SK-N-SH (cell line): ENCODE results near the gene PTS. TPM values are rescaled to one million over a fixed set of nuclear protein-coding genes. Genes with fewer than 3 reads are reported as not detected.

ENCODE experiments used
- CTCF ChIA-PET: fragments of 300-600, 350-600 bp; formaldehyde crosslinking; extraction: SDS; loops from one replicate; lab custom pipeline; 2021; lab: Yijun Ruan, JAX
- POLR2A ChIA-PET: fragments of 350-600 bp; sonication (Branson Sonifier 250); formaldehyde crosslinking; extraction: SDS; loops from one replicate; lab custom pipeline; 2020; ENCODE audit warnings: antibody characterized with exemption, inconsistent platforms; lab: Yijun Ruan, JAX
- DNase-seq: peaks from one replicate; pipeline ENCODE4 v3.0.0; 2012
- H2AFZ ChIP-seq: fragments of 200-600 bp; sonication (generic); 2 replicates; pipeline ENCODE4 v1.8.1; 2016; ENCODE audit warnings: antibody characterized with exemption, mild to moderate bottlenecking, low read depth
- H3F3A ChIP-seq: fragments of 200-600 bp; sonication (generic); replicated peaks from 2 replicates; pipeline ENCODE3; 2016; ENCODE audit warnings: antibody characterized with exemption, mild to moderate bottlenecking; ENCODE audit not compliant: insufficient read depth
- H3K27ac ChIP-seq, 2 experiments: fragments of 200-500 bp in 1 of 2; fragments of 200-600 bp in 1 of 2; sonication (Bioruptor generic) in 1 of 2; sonication (generic), shearing (Covaris generic) in 1 of 2; 2 replicates each; pipeline versions ENCODE4 v1.5.1 to v1.6.1; 2014 to 2016; ENCODE audit warnings: low read depth in 2 of 2, inconsistent platforms in 1 of 2, low read length in 1 of 2, mild to moderate bottlenecking in 1 of 2, mixed read lengths in 1 of 2
- H3K27me3 ChIP-seq: fragments of 200-600 bp; sonication (generic), shearing (Covaris generic); 2 replicates; pipeline ENCODE4 v1.6.1; 2016; ENCODE audit warnings: mixed run types; ENCODE audit not compliant: insufficient read depth
- H3K36me3 ChIP-seq, 2 experiments: fragments of 200-500 bp in 1 of 2; fragments of 200-600 bp in 1 of 2; sonication (Bioruptor generic) in 1 of 2; sonication (generic) in 1 of 2; replicated peaks in 1 of 2; 2 replicates each; pipeline versions ENCODE3 to v1.5.1; 2014 to 2016; ENCODE audit warnings: low read length in 1 of 2, mild to moderate bottlenecking in 1 of 2; ENCODE audit not compliant: insufficient read depth in 2 of 2, control insufficient read depth in 1 of 2
- H3K4me1 ChIP-seq, 2 experiments: fragments of 200-500 bp in 1 of 2; fragments of 200-600 bp in 1 of 2; sonication (Bioruptor generic) in 1 of 2; sonication (generic), shearing (Covaris generic) in 1 of 2; 2 replicates each; pipeline versions ENCODE4 v1.5.1 to v1.6.1; 2014 to 2016; ENCODE audit warnings: low read depth in 1 of 2, low read length in 1 of 2, mixed run types in 1 of 2; ENCODE audit not compliant: insufficient read depth in 2 of 2, control insufficient read depth in 1 of 2
- H3K4me2 ChIP-seq: fragments of 200-600 bp; sonication (generic), shearing (Covaris generic); 2 replicates; pipeline ENCODE4 v1.6.1; 2017; ENCODE audit warnings: mixed run types
- H3K4me3 ChIP-seq, 2 experiments: fragments of 200-500 bp in 1 of 2; fragments of 200-600 bp in 1 of 2; sonication (Bioruptor generic) in 1 of 2; sonication (generic), shearing (Covaris generic) in 1 of 2; 2 replicates each; pipeline versions ENCODE4 v1.5.1 to v1.8.1; 2014 to 2016; ENCODE audit warnings: low read depth in 2 of 2, inconsistent platforms in 1 of 2, low read length in 1 of 2, mild to moderate bottlenecking in 1 of 2, mixed read lengths in 1 of 2, moderate library complexity in 1 of 2
- H3K79me2 ChIP-seq: fragments of 200-600 bp; sonication (generic); 2 replicates; pipeline ENCODE4 v1.8.1; 2017; ENCODE audit warnings: mild to moderate bottlenecking; ENCODE audit not compliant: insufficient read depth
- H3K9ac ChIP-seq: fragments of 200-600 bp; sonication (generic); 2 replicates; pipeline ENCODE4 v1.6.1; 2017; ENCODE audit warnings: mixed run types
- H3K9me2 ChIP-seq: fragments of 200-600 bp; sonication (generic); 2 replicates; pipeline ENCODE4 v1.6.1; 2017; ENCODE audit warnings: mixed run types
- H3K9me3 ChIP-seq: fragments of 200-600 bp; sonication (generic); 2 replicates; pipeline ENCODE4 v1.6.1; 2017; ENCODE audit warnings: mixed run types, mild to moderate bottlenecking, moderate library complexity
- H4K20me1 ChIP-seq: fragments of 200-600 bp; sonication (generic); 2 replicates; pipeline ENCODE4 v1.6.1; 2017; ENCODE audit warnings: mild to moderate bottlenecking, mixed run types; ENCODE audit not compliant: insufficient read depth
- CHD2 ChIP-seq: fragments of 150-350 bp; IDR thresholded peaks from 2 replicates; pipeline ENCODE4 v1.6.1; 2018; ENCODE audit warnings: low read length; ENCODE audit not compliant: partially characterized antibody
- CTCF ChIP-seq: fragments of 200-600 bp; sonication (generic); IDR thresholded peaks from 2 replicates; pipeline ENCODE4 v1.6.1; 2017; ENCODE audit warnings: antibody characterized with exemption, mild to moderate bottlenecking, moderate library complexity
- EZH2phosphoT487 ChIP-seq: fragments of 200-600 bp; sonication (generic); IDR thresholded peaks from 2 replicates; pipeline ENCODE4 v1.6.1; 2017; ENCODE audit warnings: low read depth, mixed run types, mild to moderate bottlenecking, antibody characterized with exemption, moderate library complexity, borderline replicate concordance
- FOSL2 ChIP-seq: IDR thresholded peaks from 2 replicates; pipeline ENCODE4 v1.4.0; 2012; ENCODE audit warnings: low read depth, mild to moderate bottlenecking, moderate library complexity, borderline replicate concordance
- FOXJ3 ChIP-seq: sonication (generic); formaldehyde crosslinking; IDR thresholded peaks from 2 replicates; pipeline ENCODE4 v1.5.1; 2020; ENCODE audit warnings: mild to moderate bottlenecking, missing genetic modification reagents
- FOXM1 ChIP-seq: IDR thresholded peaks from 2 replicates; pipeline ENCODE4 v1.4.0; 2012; ENCODE audit warnings: low read depth, mild to moderate bottlenecking
- GABPA ChIP-seq: IDR thresholded peaks from 2 replicates; pipeline ENCODE4 v1.4.0; 2012; ENCODE audit warnings: low read depth, mild to moderate bottlenecking
- GATA2 ChIP-seq: sonication (generic); formaldehyde crosslinking; IDR thresholded peaks from 2 replicates; pipeline ENCODE4 v1.5.0; 2020; ENCODE audit warnings: mild to moderate bottlenecking, missing genetic modification reagents
- JUND ChIP-seq: IDR thresholded peaks from 2 replicates; pipeline ENCODE4 v1.4.0; 2012
- MEF2A ChIP-seq: IDR thresholded peaks from 2 replicates; pipeline ENCODE4 v1.4.0; 2012; ENCODE audit warnings: low read depth, borderline replicate concordance
- MXI1 ChIP-seq: IDR thresholded peaks from 2 replicates; pipeline ENCODE4 v1.6.1; 2012; ENCODE audit warnings: mild to moderate bottlenecking, low read depth, low read length, improper control_type of control experiment
- NFIC ChIP-seq: IDR thresholded peaks from 2 replicates; pipeline ENCODE4 v1.4.0; 2012; ENCODE audit warnings: borderline replicate concordance
- POLR2AphosphoS5 ChIP-seq: IDR thresholded peaks from 2 replicates; pipeline ENCODE4 v1.6.1; 2012; ENCODE audit warnings: low read depth, low read length
- RCOR1 ChIP-seq: fragments of 150-350 bp; IDR thresholded peaks from 2 replicates; pipeline ENCODE4 v1.6.1; 2017; ENCODE audit warnings: antibody characterized with exemption, low read length
- REST ChIP-seq: IDR thresholded peaks from 2 replicates; pipeline ENCODE4 v1.6.1; 2012; ENCODE audit warnings: mild to moderate bottlenecking, low read depth, low read length, moderate library complexity
- TAF1 ChIP-seq: IDR thresholded peaks from 2 replicates; pipeline ENCODE4 v1.6.1; 2012; ENCODE audit warnings: low read depth, mild to moderate bottlenecking, low read length, moderate library complexity, borderline replicate concordance
- YY1 ChIP-seq: IDR thresholded peaks from 2 replicates; pipeline ENCODE4 v1.4.0; 2012; ENCODE audit warnings: low read depth, mild to moderate bottlenecking
- WGBS: methylation state at CpG from one replicate; pipeline ENCODE4 v1.1.6; 2017; ENCODE audit warnings: low lambda C conversion rate; 5-methylcytosine and 5-hydroxymethylcytosine counted together
- polyA plus RNA-seq, 3 experiments: library from polyadenylated mRNA; depleted of rRNA; stranded (reverse); fragments of >200 nt; gene quantifications; 2 replicates each; pipeline ENCODE4 v1.2.3, GENCODE V29; 2012
- TF ChIP-seq, protein P1 (sequence below): IDR thresholded peaks from 2 replicates; pipeline ENCODE4 v1.4.0; 2012; ENCODE audit warnings: low read depth
- TF ChIP-seq, protein P2 (sequence below): IDR thresholded peaks from 2 replicates; pipeline ENCODE4; 2012

Gene PTS
- polyA plus RNA-seq, 1 of the 3 experiments (the other 2 are of a cell fraction): 54.0 TPM

DNA sequence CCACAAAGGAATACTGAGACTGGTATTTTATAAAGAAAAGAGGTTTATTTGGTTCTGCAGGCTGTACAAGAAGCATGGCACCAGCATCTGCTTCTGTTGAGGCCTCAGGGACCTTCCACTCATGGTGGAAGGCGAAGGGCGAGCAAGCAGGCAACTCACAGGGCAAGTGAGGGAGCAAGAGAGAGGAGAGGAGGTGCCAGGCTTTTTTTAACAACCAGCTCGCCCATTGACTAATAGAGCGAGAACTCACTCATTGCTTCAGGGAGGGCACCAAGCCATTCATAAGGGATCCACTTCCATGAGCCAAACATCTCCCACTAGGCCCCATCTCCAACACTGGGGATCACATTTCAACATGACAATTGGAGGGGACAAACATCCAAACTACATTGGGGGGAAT lies 1.2 kb downstream of the PTS start:
- Histone ChIP-seq H3K9ac (peak overlapping the region; percentile 76), H3K79me2 (peaks cover 51% of the 10 kb centered on the region), H3K4me2 (peak overlapping the region; percentile 94), H2AFZ (0 out of 2 replicates have a peak overlapping the region, but pooled peaks have one; percentile 100), H3K4me3 (peak overlapping the region; percentile 71 to 91), H4K20me1 (no peaks in the 10 kb centered on the region), H3K9me3 (no peaks in the 10 kb centered on the region), H3K27me3 (no peaks in the 10 kb centered on the region), H3K9me2 (no peaks in the 10 kb centered on the region), H3K4me1 (peaks cover 14 to 24% of the 10 kb centered on the region in 2 experiments; a peak in 3 of 4 replicates), H3F3A (no peaks in the 10 kb centered on the region), H3K27ac (no peak overlapping the region), H3K36me3 (peaks cover 28 to 34% of the 10 kb centered on the region in 2 experiments)
- CTCF ChIA-PET: interaction anchor here (1.0 to 17.1 kb wide), 3 partner anchors 48 to 361 kb away, joined by 3 to 620 read pairs (median 3); partner anchors contain the start of gene PLET1
- POLR2A ChIA-PET: interaction anchor here (1.2 kb wide), 1 partner anchor 36 kb away, joined by 4 read pairs; no protein-coding TSS in a partner anchor
- TF ChIP-seq JUND (no peak), FOXM1 (no peak), FOSL2 (no peak), EZH2phosphoT487 (no peak), GATA2 (CRISPR knock-in tag) (no peak), NFIC (no peak)
- TF ChIP-seq, protein P1, sequence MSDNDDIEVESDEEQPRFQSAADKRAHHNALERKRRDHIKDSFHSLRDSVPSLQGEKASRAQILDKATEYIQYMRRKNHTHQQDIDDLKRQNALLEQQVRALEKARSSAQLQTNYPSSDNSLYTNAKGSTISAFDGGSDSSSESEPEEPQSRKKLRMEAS: no peak
- TF ChIP-seq, protein P2, sequence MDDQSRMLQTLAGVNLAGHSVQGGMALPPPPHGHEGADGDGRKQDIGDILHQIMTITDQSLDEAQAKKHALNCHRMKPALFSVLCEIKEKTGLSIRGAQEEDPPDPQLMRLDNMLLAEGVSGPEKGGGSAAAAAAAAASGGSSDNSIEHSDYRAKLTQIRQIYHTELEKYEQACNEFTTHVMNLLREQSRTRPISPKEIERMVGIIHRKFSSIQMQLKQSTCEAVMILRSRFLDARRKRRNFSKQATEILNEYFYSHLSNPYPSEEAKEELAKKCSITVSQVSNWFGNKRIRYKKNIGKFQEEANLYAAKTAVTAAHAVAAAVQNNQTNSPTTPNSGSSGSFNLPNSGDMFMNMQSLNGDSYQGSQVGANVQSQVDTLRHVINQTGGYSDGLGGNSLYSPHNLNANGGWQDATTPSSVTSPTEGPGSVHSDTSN: no peak
- no peak for DNase-seq
- WGBS: 79% methylated on average over 3 of the region's 4 CpGs

- WGBS: 98% methylated on average over 2 of the region's 2 CpGs
- H3K9ac ChIP-seq: no peak overlapping the region
- H4K20me1 ChIP-seq: no peaks in the 10 kb centered on the region
- no peak overlapping the region for H2AFZ ChIP-seq
- no peaks in the 10 kb centered on the region for H3K9me3 ChIP-seq
- peaks cover 38 to 46% of the 10 kb centered on the region in 2 experiments for H3K36me3 ChIP-seq
- H3K27ac ChIP-seq: no peak overlapping the region
- ChIA-PET CTCF (interaction anchor here (17.1 kb wide), 1 partner anchor 46 kb away, joined by 620 read pairs; the partner anchor contains the start of gene PLET1), POLR2A (no interaction called here)
- no peaks in the 10 kb centered on the region for H3K27me3 ChIP-seq
- H3K4me3 ChIP-seq: no peak overlapping the region
- H3K79me2 ChIP-seq: peaks cover 51% of the 10 kb centered on the region
- 0 out of 2 replicates have a peak overlapping the region, but pooled peaks have one; percentile 94 for H3K4me2 ChIP-seq
- peaks cover 14% of the 10 kb centered on the region in 2 experiments; a peak in 3 of 4 replicates for H3K4me1 ChIP-seq
- H3K9me2 ChIP-seq: no peaks in the 10 kb centered on the region
- no peaks in the 10 kb centered on the region for H3F3A ChIP-seq
- DNase-seq: no peak
- TF ChIP-seq YY1 (no peak), GATA2 (CRISPR knock-in tag) (no peak), RCOR1 (no peak), CTCF (no peak), POLR2AphosphoS5 (no peak), JUND (no peak), FOXM1 (no peak), EZH2phosphoT487 (no peak), TAF1 (no peak), GABPA (no peak), MEF2A (no peak), REST (no peak), MXI1 (no peak), CHD2 (no peak), FOXJ3 (no peak)
- TF ChIP-seq, protein P1: no peak
These were observed 2.5 kb downstream of the PTS start for GRCh38 chr11:112228706-112229105.
